Glomerular visceral epithelial cell (primary cell): ENCODE data around the gene SSR2.

Source experiments
- DNase-seq: peaks from one replicate; pipeline ENCODE4 v3.0.0-alpha.2; 2016; ENCODE audit errors: extremely low spot score

SSR2 gene

GRCh38 chr1:156020293-156021092 lies at the start of gene SSR2:
SSR2 (minus strand) TSS chr1:156020951; CDS start chr1:156020167, 784 bp downstream.
- peak; percentile 87 for DNase-seq

- DNase-seq: no peak
Observed at GRCh38 chr1:156070548-156070947, 49.8 kb upstream of the SSR2 start.

- no peak for DNase-seq
Observed at GRCh38 chr1:156069490-156070455, 49.0 kb upstream of the SSR2 start.

- no peak for DNase-seq
Observed at GRCh38 chr1:156067262-156067661, 46.5 kb upstream of the SSR2 start.

GRCh38 chr1:156065871-156066270 lies 45.1 kb upstream of the SSR2 start:
- DNase-seq: no peak

- DNase-seq: no peak
Observed at GRCh38 chr1:156065212-156065611, 44.5 kb upstream of the SSR2 start.

GRCh38 chr1:156064615-156065014 lies 43.9 kb upstream of the SSR2 start:
- no peak for DNase-seq

- no peak for DNase-seq
Observed at GRCh38 chr1:156063997-156064285, 43.2 kb upstream of the SSR2 start.

- no peak for DNase-seq
Observed at GRCh38 chr1:156062189-156062588, 41.4 kb upstream of the SSR2 start.

- no peak for DNase-seq
Observed at GRCh38 chr1:156060937-156061636, 40.3 kb upstream of the SSR2 start, which contains the start of gene RAB25. RAB25 (plus strand) TSS chr1:156061160; CDS start chr1:156061401, 241 bp downstream.

- no peak for DNase-seq
Observed at GRCh38 chr1:156056326-156056849, 35.6 kb upstream of the SSR2 start.

- no peak for DNase-seq
Observed at GRCh38 chr1:156055281-156056048, 34.7 kb upstream of the SSR2 start.

GRCh38 chr1:156054500-156055280 lies 33.9 kb upstream of the SSR2 start, which contains the start of gene LAMTOR2:
LAMTOR2 (plus strand) TSS chr1:156054782; CDS start chr1:156054890, 108 bp downstream.
- DNase-seq: peak; percentile 97

- DNase-seq: peak; percentile 91
Observed at GRCh38 chr1:156053768-156054499, 33.2 kb upstream of the SSR2 start, which contains the start of gene UBQLN4. UBQLN4 (minus strand) TSS chr1:156053798; CDS start chr1:156053701, 97 bp downstream.

GRCh38 chr1:156052862-156053767 lies 32.4 kb upstream of the SSR2 start:
- DNase-seq: peak; percentile 60

- DNase-seq: no peak
Observed at GRCh38 chr1:156051011-156051725, 30.4 kb upstream of the SSR2 start.

GRCh38 chr1:156050376-156050775 lies 29.6 kb upstream of the SSR2 start:
- DNase-seq: no peak
